Kidney epithelial cell (primary cell): Measurements from ENCODE around the gene GOT2. TPM values are rescaled to one million over a fixed set of nuclear protein-coding genes. Genes with fewer than 3 reads are reported as not detected.
"Not testable (repeated sequence)": the region's sequence is repeated elsewhere in the genome, so short reads cannot be mapped to it uniquely, and the experiment has no call there.

Source experiments
- DNase-seq: peaks from one replicate; pipeline ENCODE4 v3.0.0-alpha.2; 2010; ENCODE audit warnings: low read depth
- H3K27me3 ChIP-seq: 2 replicates; pipeline ENCODE4 v1.6.0; 2011; ENCODE audit warnings: low read length; ENCODE audit not compliant: control insufficient read depth, insufficient read depth
- H3K36me3 ChIP-seq: 2 replicates; pipeline ENCODE4 v1.5.1; 2011; ENCODE audit warnings: low read length; ENCODE audit not compliant: control insufficient read depth, insufficient read depth
- H3K4me3 ChIP-seq: 2 replicates; pipeline ENCODE4 v1.5.1; 2011; ENCODE audit warnings: low read depth, mild to moderate bottlenecking, control low read depth, low read length
- CTCF ChIP-seq: IDR thresholded peaks from 2 replicates; pipeline ENCODE4 v1.5.1; 2011; ENCODE audit warnings: mild to moderate bottlenecking, moderate library complexity, low read length, control low read depth, inconsistent platforms; ENCODE audit not compliant: insufficient read depth, poor library complexity, severe bottlenecking
- total RNA-seq: library from RNA; depleted of rRNA; stranded (reverse); fragments of >200 nt; gene quantifications from 2 replicates; pipeline ENCODE4 v1.2.3, GENCODE V29; 2015

The GOT2 gene
- total RNA-seq, 1 donor from 2014 or later, result 114 TPM

GRCh38 chr16:58741166-58741565 lies 7.0 kb upstream of the GOT2 start:
- Histone ChIP-seq H3K4me3 (no peak overlapping the region), H3K27me3 (no peaks in the 10 kb centered on the region), H3K36me3 (no peaks in the 10 kb centered on the region)
- no peak for TF ChIP-seq CTCF
- DNase-seq, result no peak

- Histone ChIP-seq H3K27me3 (no peaks in the 10 kb centered on the region), H3K4me3 (no peak overlapping the region), H3K36me3 (no peaks in the 10 kb centered on the region)
- no peak for DNase-seq
- no peak for TF ChIP-seq CTCF
Observed at GRCh38 chr16:58738672-58739296, 4.7 kb upstream of the GOT2 start.

GRCh38 chr16:58736341-58736740 lies 2.2 kb upstream of the GOT2 start:
- H3K36me3 ChIP-seq, H3K27me3 ChIP-seq, H3K4me3 ChIP-seq, DNase-seq: not testable (repeated sequence)

GRCh38 chr16:58734459-58734787 lies 307 bp upstream of the GOT2 start:
- Histone ChIP-seq H3K4me3 (peak overlapping the region; percentile 74), H3K36me3 (no peaks in the 10 kb centered on the region), H3K27me3 (no peaks in the 10 kb centered on the region)
- no peak for TF ChIP-seq CTCF
- DNase-seq, result no peak

- no peak for DNase-seq
- TF ChIP-seq CTCF, result no peak
- no peaks in the 10 kb centered on the region for H3K36me3 ChIP-seq
- no peaks in the 10 kb centered on the region for H3K27me3 ChIP-seq
- peak overlapping the region; percentile 74 for H3K4me3 ChIP-seq
Observed at GRCh38 chr16:58733248-58733670, 857 bp downstream of the GOT2 start.

- H3K27me3 ChIP-seq, result no peaks in the 10 kb centered on the region
- H3K4me3 ChIP-seq, result peak overlapping the region; percentile 74
- H3K36me3 ChIP-seq, result no peaks in the 10 kb centered on the region
- DNase-seq, result peak; percentile 14
- TF ChIP-seq CTCF, result no peak
Observed at GRCh38 chr16:58732545-58733247, 1.4 kb downstream of the GOT2 start.
